Stimulated activated CD8-positive, alpha-beta memory T cell treated with anti-CD3 and anti-CD28 coated beads, Interleukin-7, amount 100 ng/mL, for 1 hour (primary cell): Measurements from ENCODE around the gene GALNT12.

ENCODE experiments used
- DNase-seq, 2 donors: peaks; one replicate each; pipeline ENCODE4 v3.0.0-alpha.2; 2020; ENCODE audit warnings: low read depth in 2 of 2

Gene GALNT12

GRCh38 chr9:98861781-98862504 is 54.5 kb downstream of the GALNT12 start:
- no peak for DNase-seq

- no peak for DNase-seq
Observed at GRCh38 chr9:98862936-98863335, 55.5 kb downstream of the GALNT12 start.

DNA sequence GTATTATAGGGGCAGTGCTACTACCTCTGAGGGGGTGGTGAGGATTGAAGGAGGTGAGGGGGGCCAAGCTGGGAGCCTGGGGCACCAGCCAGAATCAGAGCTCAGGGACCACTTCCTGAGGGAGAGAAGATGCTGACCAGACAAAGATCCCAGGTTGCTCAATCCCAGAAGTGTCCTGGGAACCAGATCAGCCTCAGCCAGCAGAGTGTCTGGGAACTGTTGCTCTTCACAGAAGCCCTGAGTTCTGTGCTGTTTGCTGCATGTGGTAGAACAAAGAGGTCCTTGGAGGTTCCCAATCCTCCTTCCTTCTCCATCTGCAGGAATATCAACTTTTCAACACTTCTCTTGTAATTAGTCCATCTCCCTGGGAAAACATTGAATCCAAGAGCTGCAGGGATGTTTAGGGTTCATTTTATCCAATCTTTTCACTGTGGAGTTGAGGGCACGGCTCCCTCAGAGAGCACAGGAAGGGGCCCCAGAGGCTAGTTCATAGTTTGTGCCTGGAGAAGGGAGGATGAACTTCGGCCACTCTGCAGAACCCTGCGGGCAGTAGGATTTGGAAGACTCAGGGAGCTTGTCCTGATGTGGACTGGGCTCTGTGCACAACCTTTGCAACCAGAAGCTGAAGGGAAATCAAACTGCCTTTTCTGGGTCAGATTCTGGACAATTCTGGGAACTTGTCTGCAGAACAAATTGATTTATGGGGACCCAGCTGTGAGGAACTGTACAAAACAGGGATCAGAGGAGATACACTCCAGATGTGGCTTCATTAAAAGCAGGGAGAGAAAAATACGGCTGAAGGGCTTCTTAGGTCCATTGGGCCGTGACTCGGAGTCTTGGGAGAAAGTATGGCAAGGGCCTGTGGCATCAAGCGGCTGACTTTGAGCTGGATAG is 57.1 kb downstream of the GALNT12 start:
- no peak for DNase-seq

GRCh38 chr9:98865284-98865875 is 57.9 kb downstream of the GALNT12 start:
- no peak for DNase-seq

DNA sequence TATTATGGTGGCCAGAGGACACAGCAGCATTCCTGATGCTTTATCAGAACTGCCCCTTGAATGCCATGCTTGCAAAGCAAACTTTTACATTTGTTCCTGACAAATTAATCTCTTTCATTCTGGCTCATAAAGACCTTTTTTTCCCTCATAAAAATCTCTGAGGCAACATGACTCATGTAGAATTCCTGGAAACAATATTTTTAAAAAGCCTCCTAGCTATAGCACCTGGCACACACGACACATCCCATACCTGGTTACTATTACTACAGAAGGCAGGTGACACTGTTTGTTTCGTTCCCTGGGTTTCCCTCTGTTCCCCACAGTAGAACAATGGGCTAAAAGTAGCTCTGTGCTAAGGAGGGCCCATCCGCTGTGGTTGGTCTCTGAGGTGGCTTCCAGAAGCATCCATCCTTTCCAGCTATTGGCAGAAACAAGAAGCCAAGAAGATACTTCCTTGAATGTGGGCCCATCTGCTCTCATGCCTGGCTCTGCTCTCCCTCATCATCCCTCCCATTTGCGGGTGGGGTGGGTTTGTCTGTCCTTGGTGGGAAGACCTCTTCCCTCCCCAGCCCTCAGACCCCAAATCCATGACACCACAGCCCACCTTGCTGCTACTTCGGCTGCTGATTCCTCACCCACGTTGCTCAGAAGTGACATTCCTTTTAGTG is 59.1 kb downstream of the GALNT12 start:
- DNase-seq, result no peak

- DNase-seq, result no peak
Observed at GRCh38 chr9:98867103-98867428, 59.6 kb downstream of the GALNT12 start.

GRCh38 chr9:98867429-98868168 is 60.1 kb downstream of the GALNT12 start:
- no peak for DNase-seq

- DNase-seq, result no peak
Observed at GRCh38 chr9:98869078-98869745, 61.7 kb downstream of the GALNT12 start.

- DNase-seq, result no peak
Observed at GRCh38 chr9:98869866-98870265, 62.4 kb downstream of the GALNT12 start.

- no peak for DNase-seq
Observed at GRCh38 chr9:98870782-98871557, 63.5 kb downstream of the GALNT12 start.

GRCh38 chr9:98871558-98872065 is 64.1 kb downstream of the GALNT12 start:
- DNase-seq, result no peak

- DNase-seq, result no peak
Observed at GRCh38 chr9:98873526-98873925, 66.1 kb downstream of the GALNT12 start.

GRCh38 chr9:98873951-98874371 is 66.5 kb downstream of the GALNT12 start:
- DNase-seq, result no peak

DNA sequence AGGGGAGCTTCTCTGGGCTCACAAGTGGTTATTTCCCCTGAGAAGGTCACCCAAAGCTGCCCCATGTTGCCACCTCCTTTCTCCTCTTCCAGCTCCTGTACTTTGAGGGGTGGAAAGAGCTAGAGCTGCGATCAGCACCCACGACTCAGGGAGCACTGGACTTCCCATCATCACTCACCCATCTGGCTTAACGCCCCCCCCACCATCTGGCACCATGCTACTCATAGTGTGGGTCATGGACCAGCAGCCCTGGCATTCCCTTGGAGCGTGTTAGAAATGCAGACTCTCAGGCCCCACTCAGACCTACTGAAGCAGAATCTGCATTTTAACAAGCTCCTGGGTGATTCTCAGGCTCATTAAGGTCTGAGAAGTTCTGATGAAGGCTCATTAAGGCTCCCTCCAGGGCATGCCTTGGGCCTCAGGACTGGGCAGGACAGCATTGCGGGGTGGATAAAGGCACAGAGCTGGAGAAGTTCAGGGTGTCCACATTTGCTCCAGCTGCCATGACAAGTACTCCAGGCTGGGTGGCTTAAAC is 67.3 kb downstream of the GALNT12 start:
- no peak for DNase-seq

DNA sequence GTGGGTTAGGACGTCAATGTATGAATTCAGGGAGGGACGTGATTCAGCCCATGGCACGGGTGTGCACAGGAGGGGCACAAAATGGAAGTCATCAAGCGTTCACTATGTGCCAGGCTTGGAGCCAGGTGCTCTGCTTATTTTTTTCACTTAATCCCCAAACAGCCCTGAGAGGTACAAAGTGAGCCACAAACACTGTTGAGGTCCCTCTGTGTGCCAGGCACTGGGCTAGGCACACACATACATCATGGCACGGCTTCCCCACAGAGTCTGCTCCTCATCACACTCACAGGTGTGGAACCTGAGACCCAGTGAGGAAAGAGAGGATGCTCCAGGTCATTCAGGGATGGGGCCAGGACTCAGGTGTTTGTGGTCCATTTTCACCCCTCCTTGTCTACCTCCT is 68.1 kb downstream of the GALNT12 start:
- DNase-seq, result no peak

- DNase-seq, result no peak
Observed at GRCh38 chr9:98877311-98877710, 69.8 kb downstream of the GALNT12 start.

GRCh38 chr9:98879094-98879962 is 71.9 kb downstream of the GALNT12 start:
- no peak for DNase-seq

DNA sequence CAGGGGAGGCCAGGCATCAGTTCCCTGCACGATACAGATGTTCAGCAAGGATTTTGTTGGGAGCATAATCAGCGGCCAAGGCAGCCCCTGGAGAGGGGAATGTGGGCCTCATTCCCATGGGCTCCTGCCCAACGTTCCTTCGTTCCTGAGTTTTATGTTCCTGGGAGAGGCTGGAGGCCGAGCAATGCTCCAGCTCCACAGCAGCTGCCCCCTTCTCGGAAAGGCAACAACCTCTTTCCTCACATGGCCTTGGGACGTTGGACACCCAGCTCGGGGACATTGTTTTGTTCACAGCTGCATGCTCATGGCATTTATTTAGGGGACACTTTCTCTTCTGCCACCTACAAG is 72.5 kb downstream of the GALNT12 start:
- DNase-seq, result no peak
